Kidney (tissue), 2 donors: ENCODE measurements around the gene MAP2K6. TPM values are rescaled to one million over a fixed set of nuclear protein-coding genes. Genes with fewer than 3 reads are reported as not detected.

ENCODE experiments used
- polyA plus RNA-seq: library from polyadenylated mRNA; stranded (reverse); fragments of 350-450 nt; fragmentation: Illumina TruSeq; extraction: RNeasy Lipid Tissue Mini Kit (QIAGEN cat#74804); gene quantifications from one replicate; pipeline ENCODE4 v1.2.3, GENCODE V29; 2014; ENCODE audit warnings: low read depth, low replicate concordance; ENCODE audit not compliant: insufficient read depth
- total RNA-seq: library from RNA; stranded (reverse); fragmentation: NEBNext Ultra II Directional; extraction: Animal tissue kit (Norgen Biotek cat#: 25700); gene quantifications from one replicate; pipeline ENCODE4 v1.2.1, GENCODE V29; 2021
- donor health status: DM: yes; HTN: yes; CAD: no.

MAP2K6 gene
- total and polyA plus RNA-seq, 2 donors from 2014 or later: 8.6 to 10.2 TPM

Other genes with a start within 250 kb of the MAP2K6 start
- 4.2 TPM for gene ABCA10, start 185.9 kb upstream of the MAP2K6 start, total RNA-seq
- 2.1 TPM for gene ABCA10, start 185.9 kb upstream of the MAP2K6 start, polyA plus RNA-seq
- gene ABCA5, start 87.6 kb upstream of the MAP2K6 start, total RNA-seq: 25.1 TPM
- 19.0 TPM for gene ABCA5, start 87.6 kb upstream of the MAP2K6 start, polyA plus RNA-seq